ENCODE results near the gene TNFRSF21.

DNA sequence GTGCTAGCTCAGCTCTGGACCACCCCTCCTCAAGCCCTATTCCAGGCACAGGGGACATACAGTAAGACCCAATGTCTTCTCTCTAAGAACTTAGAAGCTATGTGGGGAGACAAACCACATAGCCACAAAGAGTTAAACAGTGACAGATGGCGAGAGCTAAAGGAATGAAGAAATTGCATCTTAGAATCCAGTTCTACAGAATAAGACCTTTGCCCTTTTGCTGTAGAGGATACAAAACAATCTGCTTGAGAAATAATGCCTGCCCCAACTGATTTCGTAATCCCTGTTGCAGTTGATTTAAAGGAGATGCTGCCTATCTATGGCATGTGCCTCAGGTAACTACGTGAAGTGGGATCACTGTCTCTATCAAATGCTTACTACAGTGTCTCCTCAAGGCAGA, 31.2 kb downstream of the TNFRSF21 start:
- TF ChIP-seq, protein P1, sequence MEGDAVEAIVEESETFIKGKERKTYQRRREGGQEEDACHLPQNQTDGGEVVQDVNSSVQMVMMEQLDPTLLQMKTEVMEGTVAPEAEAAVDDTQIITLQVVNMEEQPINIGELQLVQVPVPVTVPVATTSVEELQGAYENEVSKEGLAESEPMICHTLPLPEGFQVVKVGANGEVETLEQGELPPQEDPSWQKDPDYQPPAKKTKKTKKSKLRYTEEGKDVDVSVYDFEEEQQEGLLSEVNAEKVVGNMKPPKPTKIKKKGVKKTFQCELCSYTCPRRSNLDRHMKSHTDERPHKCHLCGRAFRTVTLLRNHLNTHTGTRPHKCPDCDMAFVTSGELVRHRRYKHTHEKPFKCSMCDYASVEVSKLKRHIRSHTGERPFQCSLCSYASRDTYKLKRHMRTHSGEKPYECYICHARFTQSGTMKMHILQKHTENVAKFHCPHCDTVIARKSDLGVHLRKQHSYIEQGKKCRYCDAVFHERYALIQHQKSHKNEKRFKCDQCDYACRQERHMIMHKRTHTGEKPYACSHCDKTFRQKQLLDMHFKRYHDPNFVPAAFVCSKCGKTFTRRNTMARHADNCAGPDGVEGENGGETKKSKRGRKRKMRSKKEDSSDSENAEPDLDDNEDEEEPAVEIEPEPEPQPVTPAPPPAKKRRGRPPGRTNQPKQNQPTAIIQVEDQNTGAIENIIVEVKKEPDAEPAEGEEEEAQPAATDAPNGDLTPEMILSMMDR (IDR thresholded peaks at IDR 0.05), result no peak
- TF ChIP-seq POLR2A (IDR thresholded peaks at IDR 0.05), result no peak

Data from body of pancreas (tissue), 4 donors.